Effector memory CD4-positive, alpha-beta T cell (primary cell): ENCODE data around the gene AMBRA1.

Source experiments
- DNase-seq, 3 donors: peaks; one replicate each; pipeline ENCODE4 v3.0.0-alpha.2; 2020
- H3K27ac ChIP-seq: 2 replicates; pipeline ENCODE4 v1.7.0; 2013; ENCODE audit warnings: mild to moderate bottlenecking, low read length, moderate library complexity; ENCODE audit not compliant: insufficient read depth, poor library complexity, severe bottlenecking
- H3K27me3 ChIP-seq: replicated peaks from 2 replicates; pipeline ENCODE4 v1.7.0; 2013; ENCODE audit warnings: mild to moderate bottlenecking, low read length; ENCODE audit not compliant: insufficient read depth, control insufficient read depth, poor library complexity, severe bottlenecking
- H3K36me3 ChIP-seq: 2 replicates; pipeline ENCODE4 v1.7.0; 2013; ENCODE audit warnings: mild to moderate bottlenecking, low read length, moderate library complexity; ENCODE audit not compliant: control insufficient read depth, insufficient read depth
- H3K4me1 ChIP-seq: 2 replicates; pipeline ENCODE4 v1.7.0; 2013; ENCODE audit warnings: low read length, mild to moderate bottlenecking; ENCODE audit not compliant: control insufficient read depth, insufficient read depth, poor library complexity, severe bottlenecking
- H3K4me3 ChIP-seq: 2 replicates; pipeline ENCODE4 v1.7.0; 2013; ENCODE audit warnings: low read length, low read depth, mild to moderate bottlenecking; ENCODE audit not compliant: insufficient read depth, poor library complexity, severe bottlenecking
- H3K9me3 ChIP-seq: 2 replicates; pipeline ENCODE4 v1.7.0; 2013; ENCODE audit warnings: mild to moderate bottlenecking, low read length, moderate library complexity; ENCODE audit not compliant: control insufficient read depth

The AMBRA1 gene

DNA sequence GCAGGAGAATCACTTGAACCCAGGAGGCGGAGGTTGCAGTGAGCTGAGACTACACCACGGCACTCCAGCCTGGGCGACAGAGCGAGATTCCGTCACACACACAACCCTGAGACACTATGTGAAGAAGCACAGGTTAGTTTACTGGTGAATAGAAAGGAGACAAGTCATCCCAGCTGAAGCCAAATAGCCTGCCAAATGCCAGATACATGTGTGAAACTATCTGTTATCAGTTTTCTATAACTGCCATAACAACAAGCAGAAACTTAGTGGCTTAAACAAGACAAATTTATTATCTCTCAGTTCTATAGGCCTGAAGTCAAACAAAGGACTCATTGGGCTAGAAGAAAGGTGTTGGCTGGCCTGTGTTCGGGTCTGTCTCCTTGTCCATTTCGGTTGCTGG lies 114.2 kb downstream of the AMBRA1 start:
- no peak overlapping the region for H3K27ac ChIP-seq
- no peak overlapping the region for H3K4me3 ChIP-seq
- DNase-seq = no peak
- H3K36me3 ChIP-seq = no peaks in the 10 kb centered on the region
- no peaks in the 10 kb centered on the region for H3K9me3 ChIP-seq
- no peaks in the 10 kb centered on the region for H3K27me3 ChIP-seq
- peaks cover 2% of the 10 kb centered on the region for H3K4me1 ChIP-seq

DNA sequence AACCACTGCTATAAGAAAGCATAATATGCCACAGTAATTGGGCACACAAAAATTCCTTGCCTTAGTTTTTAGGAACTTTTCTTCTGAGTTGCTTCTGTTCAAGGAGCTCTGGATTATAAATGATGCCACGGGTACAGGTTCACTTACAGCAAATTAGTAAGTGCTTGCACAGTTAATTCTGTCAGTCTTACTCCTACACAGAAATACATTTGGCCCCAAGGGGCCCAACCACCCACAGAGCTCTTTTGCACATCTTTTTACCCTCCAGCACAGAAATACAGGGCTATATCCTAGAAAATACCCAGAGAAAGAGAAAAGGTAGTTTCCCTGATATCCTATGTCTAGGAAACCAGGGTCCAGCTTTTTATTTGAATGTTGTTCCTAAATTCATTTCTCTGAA lies 115.6 kb downstream of the AMBRA1 start:
- Histone ChIP-seq H3K27ac (no peak overlapping the region), H3K36me3 (no peaks in the 10 kb centered on the region), H3K4me3 (no peak overlapping the region), H3K27me3 (no peaks in the 10 kb centered on the region), H3K4me1 (peaks cover 2% of the 10 kb centered on the region), H3K9me3 (no peaks in the 10 kb centered on the region)
- DNase-seq = no peak

DNA sequence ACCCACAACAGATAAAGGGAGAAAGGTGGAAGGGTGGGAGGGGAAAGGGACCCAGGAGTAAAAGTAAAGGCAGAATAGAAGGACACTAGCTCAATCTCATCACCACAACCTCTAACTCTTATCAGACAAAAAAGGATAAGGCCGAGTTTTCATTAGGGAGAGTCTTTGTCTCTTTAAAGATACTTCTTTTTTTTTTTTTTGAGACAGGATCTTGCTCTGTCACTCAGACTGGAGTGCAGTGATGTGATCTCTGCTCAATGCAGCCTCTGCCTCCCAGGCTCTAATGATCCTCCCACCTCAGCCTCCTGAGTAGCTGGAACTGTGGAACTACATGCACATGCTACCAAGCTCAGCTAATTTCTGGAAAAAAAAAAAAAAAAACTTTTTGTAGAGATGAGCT lies 116.7 kb downstream of the AMBRA1 start:
- H3K4me1 ChIP-seq = peaks cover 2% of the 10 kb centered on the region
- DNase-seq = no peak
- H3K36me3 ChIP-seq = no peaks in the 10 kb centered on the region
- H3K27me3 ChIP-seq = no peaks in the 10 kb centered on the region
- no peak overlapping the region for H3K27ac ChIP-seq
- no peaks in the 10 kb centered on the region for H3K9me3 ChIP-seq
- H3K4me3 ChIP-seq = no peak overlapping the region

DNA sequence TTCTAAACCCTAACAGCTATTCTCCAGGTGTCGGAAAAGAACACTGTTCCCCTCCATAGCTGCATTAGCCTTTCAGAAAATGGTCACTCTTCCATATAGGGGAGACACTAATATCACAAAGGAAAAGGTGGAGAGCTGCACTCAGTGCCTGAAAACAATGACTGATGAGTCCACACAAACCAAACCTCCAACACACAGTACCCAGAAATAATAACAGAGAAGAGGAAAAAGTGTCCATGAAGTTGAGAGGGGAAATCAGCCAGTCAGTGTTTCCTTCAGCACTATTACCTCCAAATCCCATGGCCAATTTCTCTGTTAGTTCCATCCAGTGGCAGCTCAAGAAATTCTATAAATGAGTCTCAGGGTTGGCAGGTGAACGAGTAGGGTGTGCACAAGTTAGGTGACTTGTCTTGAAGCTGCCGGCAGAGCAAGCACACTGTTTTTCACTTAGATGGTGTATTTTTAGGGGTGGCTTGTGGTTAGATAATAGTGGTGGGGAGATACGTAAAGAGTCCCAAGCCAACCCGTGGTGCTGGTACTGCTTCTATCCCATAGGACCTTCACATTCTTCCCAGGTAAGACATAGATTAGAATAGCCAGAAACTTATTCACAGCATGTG lies 117.8 kb downstream of the AMBRA1 start:
- Histone ChIP-seq H3K4me1 (peaks cover 2% of the 10 kb centered on the region), H3K9me3 (no peaks in the 10 kb centered on the region), H3K4me3 (no peak overlapping the region), H3K27ac (no peak overlapping the region), H3K27me3 (no peaks in the 10 kb centered on the region), H3K36me3 (no peaks in the 10 kb centered on the region)
- no peak for DNase-seq

DNA sequence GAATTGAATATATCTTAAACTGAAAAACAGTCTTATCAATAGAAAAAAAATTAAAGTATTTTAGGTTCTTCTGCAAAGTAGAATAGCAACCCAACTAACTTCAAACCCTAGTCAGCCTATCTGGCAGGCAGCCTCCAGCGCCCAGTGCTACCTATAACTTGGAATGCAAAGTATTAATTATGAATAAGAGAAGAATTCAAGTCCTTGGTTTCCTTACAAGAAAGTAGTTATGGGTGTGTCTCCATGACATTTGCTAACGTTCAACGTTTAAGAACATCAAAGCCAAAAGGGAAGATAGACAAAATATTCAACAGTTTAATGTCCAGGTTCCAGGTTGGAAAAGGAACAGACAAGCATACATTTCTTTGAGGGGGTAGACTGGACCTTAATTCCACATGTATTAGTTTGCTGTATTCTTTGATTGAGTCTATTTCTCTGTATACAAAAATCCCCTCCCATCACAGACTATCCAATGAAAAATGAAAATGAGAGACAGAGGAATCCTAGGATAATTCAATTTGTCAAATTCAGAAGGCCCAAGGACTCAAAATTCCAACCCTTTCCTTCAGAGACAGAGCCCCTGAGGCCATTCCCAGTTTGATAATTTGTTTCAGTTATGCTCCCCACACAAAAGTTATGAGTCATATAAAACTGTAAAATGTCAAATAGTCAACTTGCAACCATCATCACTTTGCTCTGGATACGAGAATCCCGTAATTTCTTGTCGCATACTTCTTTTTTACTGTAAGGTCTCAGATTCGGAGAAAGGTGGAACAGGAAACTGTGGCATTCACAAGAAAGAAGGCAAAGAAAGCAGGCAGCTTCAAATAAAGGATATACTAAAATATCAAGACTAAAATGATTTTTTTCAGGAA lies 118.5 kb downstream of the AMBRA1 start:
- Histone ChIP-seq H3K4me3 (no peak overlapping the region), H3K27ac (no peak overlapping the region), H3K27me3 (no peaks in the 10 kb centered on the region), H3K9me3 (no peaks in the 10 kb centered on the region), H3K4me1 (no peaks in the 10 kb centered on the region), H3K36me3 (no peaks in the 10 kb centered on the region)
- DNase-seq = no peak

DNA sequence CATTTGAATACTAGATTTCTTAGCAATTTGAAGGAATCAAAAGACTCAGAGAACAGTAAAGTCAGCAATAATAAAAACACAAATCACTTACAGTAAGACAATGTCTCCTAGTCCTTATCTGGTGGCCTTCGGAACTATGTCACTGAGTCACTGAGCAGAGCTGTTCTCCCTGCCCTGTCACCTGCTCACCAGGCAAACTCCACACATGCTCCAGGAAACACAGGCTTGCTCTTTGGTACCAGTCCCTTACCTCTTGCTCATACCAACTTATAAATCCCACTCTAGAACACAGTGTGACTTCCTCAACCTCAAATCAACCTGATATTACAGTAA lies 121.2 kb downstream of the AMBRA1 start:
- Histone ChIP-seq H3K4me1 (no peaks in the 10 kb centered on the region), H3K36me3 (no peaks in the 10 kb centered on the region), H3K4me3 (no peak overlapping the region), H3K27me3 (no peaks in the 10 kb centered on the region), H3K9me3 (no peaks in the 10 kb centered on the region), H3K27ac (no peak overlapping the region)
- no peak for DNase-seq

DNA sequence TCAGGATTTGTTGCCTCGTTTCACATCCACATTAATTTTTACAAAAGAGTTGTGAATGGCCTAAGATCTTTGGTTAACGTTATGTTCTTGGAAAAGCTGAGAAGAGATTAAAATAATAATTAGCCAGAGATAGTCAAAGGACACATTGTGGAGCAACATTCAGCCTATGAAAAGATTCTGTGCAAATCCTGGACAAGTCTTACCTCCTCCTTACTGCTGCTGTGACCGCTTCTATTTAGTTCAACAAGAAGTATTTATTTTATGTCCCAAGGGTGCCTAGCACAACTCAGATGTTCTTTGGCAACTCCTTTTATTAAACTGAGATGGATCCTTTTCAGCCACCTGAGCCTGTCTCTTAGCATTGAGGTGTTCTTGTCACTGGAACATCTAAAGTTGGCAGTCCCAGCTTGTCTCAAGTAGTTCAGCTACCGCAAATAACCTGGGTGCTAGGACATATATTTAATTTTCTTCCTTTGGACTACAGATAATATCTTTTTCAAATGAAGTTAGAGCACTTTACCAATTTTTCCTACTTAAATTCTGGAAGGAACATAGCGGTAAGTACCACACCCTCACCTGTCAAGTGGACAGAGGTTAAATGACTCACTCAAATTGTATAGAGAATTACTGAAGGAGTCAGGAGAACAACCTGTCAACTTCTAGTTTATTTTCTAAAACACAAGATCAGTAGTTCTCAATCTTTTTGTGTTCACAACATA lies 121.7 kb downstream of the AMBRA1 start:
- no peaks in the 10 kb centered on the region for H3K27me3 ChIP-seq
- no peak for DNase-seq
- H3K4me1 ChIP-seq = no peaks in the 10 kb centered on the region
- H3K27ac ChIP-seq = no peak overlapping the region
- H3K36me3 ChIP-seq = no peaks in the 10 kb centered on the region
- H3K4me3 ChIP-seq = no peak overlapping the region
- H3K9me3 ChIP-seq = no peaks in the 10 kb centered on the region

DNA sequence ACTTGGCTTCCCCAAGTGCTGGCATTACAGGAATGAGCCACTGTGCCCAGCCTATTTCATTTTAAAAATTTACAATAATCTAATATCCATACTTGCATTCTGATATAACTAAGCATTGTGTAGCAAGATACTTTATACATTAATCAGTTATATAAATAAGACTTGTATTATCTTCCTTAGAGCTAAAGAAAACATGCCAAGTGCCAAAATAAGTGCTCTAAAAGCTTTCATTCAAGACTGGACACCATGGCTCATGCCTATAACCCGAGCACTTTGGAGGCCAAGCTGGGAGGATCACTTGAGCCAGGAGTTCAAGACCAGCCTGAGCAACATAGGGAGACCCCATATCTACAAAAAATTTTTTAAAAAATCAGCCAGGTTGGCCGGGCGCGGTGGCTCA lies 123.9 kb downstream of the AMBRA1 start:
- H3K36me3 ChIP-seq = no peaks in the 10 kb centered on the region
- H3K9me3 ChIP-seq = no peaks in the 10 kb centered on the region
- no peaks in the 10 kb centered on the region for H3K27me3 ChIP-seq
- no peak overlapping the region for H3K4me3 ChIP-seq
- no peak for DNase-seq
- no peak overlapping the region for H3K27ac ChIP-seq
- H3K4me1 ChIP-seq = no peaks in the 10 kb centered on the region

DNA sequence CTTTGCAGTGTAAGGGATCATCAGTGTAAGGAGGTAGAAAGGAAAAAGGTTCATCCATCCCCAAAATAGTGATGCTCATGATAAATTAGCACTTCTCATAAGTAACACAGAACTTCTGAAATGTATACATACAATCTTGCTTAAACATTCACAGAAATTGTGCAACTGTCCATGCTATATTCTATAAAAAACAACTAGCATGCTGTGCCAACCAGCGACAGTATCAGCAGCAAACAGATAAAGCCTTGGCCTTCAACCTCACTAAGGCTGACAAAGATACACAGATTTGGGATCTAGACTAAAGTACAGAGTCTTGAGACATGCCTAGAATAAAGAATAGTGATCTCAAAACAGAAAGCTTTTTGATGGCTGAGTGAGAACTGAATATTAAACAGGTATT lies 128.1 kb downstream of the AMBRA1 start:
- Histone ChIP-seq H3K27ac (no peak overlapping the region), H3K4me3 (no peak overlapping the region), H3K36me3 (no peaks in the 10 kb centered on the region), H3K27me3 (no peaks in the 10 kb centered on the region), H3K4me1 (no peaks in the 10 kb centered on the region), H3K9me3 (no peaks in the 10 kb centered on the region)
- DNase-seq = no peak
